GM21423 (cell line): Measurements from ENCODE around the gene GCK.

ENCODE experiments used
- ATAC-seq: cut with Tn5 transposase; IDR thresholded peaks from one replicate; pipeline ENCODE4 v1.9.1; 2021; ENCODE audit warnings: mild to moderate bottlenecking, moderate library complexity; ENCODE audit not compliant: unreplicated experiment

GCK gene

DNA sequence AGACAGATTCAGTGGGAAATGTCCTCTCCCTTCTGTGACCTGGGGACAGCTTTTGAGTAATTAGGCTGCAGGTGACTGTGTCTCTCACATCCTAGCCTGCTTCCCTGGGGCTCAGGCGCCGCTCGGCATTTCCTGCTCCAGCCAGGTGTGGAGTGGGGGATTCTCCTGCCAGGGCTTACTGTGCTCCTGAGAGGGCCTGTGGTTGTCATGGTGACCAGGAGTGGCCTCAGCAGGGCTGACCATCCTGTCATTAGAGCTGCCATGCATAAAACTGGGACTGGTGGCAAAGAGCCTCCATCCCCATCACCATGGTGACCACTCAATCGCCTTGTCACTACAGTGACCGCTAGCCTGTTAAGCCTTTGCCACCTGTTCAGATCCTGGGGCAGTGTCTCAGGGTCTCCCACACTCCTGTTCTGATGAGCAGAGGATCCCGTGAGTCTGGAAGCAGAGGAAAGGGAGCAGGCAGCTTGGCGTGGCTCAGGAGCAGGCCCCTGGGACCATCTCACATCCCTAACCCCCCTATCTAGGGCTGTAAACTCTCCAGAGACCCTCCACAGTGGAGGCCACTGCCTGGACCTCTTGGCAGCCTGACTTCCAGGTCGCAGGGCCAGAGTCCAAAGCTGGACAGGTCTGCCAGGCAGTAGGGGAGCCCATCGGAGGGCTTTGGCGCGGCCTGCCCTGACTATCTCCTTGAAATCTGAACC lies at the start of gene GCK:
Gene GCK (minus strand): TSS at position 154 of the 707 bp plus-strand sequence. CDS start 486 bp downstream, outside the sequence.
- ATAC-seq: no peak

DNA sequence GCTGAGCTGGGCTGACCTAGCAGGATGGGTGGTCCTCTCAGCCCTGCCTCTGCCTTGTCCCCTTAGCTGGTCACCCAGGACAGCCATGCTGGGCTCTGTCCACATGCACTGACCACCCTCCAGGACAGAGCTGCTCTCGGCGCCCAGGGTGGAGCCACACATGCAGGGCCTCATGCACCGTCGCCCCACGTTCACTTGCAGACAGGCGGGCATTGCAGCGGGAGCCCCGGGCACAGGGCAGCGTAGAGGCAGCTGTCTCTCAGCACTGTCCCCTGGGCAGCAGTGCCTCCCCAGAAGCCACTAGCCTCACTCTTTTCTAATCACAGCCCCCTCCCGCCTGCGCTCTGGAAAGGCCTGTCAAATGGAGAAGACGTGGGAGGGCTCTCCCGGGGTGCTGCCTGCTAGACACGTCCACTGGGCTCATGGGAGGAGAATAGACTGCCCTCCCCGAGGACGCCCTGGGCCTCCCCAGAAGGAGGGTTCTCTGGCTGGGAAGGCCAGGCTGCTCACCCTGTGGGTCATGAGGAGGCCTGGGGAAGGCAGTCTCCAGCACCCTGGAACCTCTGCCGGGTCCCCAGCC lies 49.0 kb upstream of the GCK start:
- no peak for ATAC-seq

DNA sequence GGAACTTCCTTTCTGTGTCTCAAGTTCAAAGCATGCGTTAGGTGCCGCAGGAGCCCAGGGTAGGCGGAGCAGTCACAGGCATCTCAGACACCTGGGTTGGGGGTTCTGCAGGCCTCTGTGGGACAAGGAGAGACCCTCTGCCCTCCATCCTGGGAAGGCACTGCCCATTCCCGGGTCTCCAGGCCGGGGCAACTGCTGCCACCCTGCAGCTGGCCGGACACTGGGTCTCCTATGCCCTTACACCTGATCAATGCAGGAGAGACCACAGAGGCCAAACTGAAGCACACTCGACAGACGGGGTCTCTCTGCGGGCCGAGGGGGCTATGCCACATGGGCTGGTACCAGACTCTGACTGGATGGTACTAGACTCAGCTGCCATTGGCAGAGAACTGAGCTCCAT lies 48.5 kb upstream of the GCK start:
- ATAC-seq: no peak

DNA sequence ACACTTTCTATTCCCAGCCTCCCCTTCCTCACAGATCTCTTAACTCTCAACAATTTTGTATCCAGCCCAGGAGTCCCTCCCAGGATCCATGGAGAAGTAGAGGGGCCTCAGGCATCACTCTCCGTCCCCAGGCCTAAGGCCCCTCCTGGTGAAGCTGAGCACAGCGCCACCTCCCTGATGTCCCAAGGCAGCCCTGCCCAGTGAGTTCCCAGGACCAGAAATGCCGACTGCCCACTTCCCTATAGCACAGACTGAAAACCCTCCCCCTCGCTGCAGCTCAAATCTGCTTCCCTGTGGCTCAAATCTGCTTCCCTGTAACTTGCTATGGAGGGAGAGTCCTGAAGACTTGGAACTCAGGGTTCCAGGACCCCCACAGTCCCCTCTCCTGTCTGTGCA lies 47.1 kb upstream of the GCK start:
- ATAC-seq: no peak

DNA sequence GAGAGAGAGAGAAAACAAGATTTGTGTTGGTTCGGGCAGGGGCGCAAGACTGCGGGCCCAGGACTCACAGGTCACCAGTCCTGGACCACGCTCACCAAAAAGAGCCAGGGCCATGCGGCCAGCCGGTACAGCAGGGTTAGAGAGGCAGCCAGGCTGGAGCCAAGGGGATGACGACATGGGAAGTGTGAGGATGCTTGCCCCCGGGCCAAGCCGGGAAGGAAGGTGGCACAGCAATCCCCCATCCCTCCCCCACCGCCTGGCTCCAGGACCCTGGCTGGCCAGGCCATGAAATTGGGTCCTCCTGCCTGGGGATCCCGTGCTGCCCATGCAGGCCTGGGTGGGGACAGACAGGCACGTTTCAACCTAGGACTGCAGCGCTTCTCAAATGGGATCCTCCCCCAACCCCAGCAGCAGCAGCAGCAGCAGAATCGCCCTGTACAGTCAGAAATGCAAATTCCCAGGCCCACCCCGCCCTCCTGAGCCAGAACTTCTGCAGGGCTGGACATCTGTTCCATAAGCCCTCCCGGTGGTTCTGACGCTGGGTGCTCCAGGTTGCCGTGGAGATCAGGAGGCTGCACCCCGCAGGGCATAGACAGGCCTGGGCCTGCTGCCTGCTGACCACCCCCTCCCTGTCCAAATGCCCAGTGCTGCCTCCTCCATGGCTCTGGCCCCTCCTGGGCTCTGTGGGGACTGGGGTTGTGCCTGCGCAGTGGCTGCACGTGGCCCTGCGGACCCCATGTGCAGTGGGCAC lies 46.5 kb upstream of the GCK start:
- ATAC-seq: no peak

DNA sequence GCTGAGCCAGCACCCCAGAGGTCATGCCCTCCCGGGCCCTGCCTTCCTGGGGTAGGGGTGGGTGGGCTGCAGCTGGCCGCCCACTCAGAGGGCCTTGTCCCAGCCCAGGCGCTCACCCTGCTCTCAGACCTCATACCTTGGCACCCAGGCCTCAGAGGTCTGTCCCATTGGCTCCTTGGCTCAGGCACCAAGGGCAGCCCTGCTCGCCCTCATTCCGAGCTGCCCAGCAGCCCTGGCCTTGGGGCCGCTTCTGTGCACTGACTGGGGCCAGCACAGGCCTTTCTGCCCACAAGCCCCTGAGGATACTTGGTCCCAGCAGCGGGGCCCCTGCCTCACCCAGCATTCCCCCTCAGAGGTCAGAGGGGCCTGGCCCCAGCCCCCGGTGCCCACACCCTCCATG lies 45.8 kb upstream of the GCK start:
- no peak for ATAC-seq

DNA sequence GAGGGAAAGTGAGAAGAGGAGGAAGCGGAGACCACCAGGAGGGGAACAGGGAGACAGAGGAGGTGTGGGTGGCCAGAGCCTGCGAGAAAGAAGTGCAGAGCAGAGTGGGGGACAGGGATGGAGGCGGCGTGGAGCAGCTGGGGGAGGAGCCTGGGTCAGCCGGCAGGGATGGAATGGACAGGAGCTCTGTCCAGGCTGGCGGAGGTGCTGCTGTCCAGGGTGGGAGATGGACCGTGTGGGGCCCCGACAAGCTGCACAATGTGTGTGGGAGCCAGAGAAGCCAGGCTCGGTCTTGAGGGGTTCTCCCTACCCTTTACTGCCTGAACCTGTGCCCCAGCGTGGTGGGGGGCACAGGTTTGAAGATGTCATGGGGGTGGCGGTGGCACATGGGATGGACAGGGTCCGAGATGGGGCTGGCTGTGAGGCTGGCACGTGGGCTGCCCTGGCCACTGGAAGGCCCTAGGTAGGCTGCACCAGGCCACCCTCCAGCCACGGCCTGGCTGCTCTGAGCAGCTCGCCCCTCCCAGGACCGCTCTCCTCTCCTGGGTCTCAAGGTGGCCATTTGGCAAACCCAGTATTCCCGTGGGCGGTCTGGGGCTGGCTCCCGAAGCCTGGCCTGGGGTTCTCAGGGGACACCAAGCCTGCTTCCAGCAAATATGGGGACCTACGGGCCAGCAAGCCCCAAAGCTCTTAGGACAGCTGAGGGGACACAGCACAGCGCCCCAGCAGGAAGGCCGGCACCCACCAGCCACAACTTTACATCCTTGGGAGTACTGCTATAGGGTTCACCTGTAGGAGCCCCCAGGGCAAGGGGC lies 43.9 kb upstream of the GCK start:
- ATAC-seq: no peak

DNA sequence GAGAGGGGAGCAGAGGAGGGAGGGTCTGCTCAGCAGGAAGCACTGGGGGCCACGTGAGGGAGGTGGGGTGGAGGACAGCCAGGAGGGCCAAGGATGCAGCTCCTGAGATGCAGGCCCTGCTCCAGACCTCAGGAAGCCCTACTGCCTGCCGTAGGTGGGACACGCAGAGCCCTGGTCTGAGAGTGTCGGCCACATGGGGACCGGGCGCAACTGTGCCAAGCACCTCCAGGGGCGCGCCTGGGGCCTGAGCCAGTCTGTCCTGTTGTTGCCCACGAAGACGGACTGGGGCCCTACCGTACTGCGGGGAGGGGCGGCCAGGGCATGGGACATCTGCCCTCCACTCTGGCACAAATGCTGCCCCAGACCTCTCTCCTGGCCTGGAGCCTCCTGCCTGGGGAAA lies 43.2 kb upstream of the GCK start:
- ATAC-seq: no peak

DNA sequence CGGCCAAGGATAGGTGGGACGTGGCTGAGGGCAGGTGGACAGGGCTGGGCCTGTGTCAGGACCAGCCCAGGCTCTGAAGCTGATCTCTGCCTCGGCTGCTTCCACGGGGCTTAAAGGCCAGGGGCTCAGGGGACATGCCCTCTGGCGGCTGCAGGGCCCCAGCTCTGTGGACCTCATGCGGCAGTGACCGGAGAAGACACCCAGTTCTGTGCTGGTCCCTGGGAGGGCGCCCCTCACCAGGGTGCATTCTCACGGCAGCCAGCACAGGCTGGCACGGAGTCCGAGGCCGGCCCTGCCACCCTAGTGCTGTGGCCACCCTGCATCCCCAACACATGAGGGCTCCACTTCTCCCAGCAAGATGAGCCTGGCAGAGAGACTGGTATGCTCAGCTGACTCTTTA lies 41.8 kb upstream of the GCK start:
- ATAC-seq: no peak

DNA sequence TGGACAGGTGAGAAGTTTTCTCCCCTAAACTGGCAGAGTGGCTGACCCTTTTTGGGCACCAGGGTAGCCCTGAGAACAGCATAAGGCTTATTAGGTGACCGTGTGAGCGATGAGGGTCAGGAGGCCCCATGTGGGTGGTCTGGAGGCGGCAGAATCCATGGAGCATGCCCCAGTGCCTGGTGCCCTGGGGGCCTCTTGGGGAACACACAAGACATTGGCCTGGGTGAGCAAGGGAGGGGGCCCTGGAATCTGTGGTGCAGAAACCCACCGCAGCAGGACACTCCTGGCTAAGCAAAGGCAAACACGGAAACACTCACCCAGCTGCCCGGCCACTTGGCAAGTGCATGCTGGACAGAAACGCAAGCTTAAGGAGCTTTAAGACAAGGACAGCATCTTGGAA lies 41.0 kb upstream of the GCK start:
- ATAC-seq: no peak

DNA sequence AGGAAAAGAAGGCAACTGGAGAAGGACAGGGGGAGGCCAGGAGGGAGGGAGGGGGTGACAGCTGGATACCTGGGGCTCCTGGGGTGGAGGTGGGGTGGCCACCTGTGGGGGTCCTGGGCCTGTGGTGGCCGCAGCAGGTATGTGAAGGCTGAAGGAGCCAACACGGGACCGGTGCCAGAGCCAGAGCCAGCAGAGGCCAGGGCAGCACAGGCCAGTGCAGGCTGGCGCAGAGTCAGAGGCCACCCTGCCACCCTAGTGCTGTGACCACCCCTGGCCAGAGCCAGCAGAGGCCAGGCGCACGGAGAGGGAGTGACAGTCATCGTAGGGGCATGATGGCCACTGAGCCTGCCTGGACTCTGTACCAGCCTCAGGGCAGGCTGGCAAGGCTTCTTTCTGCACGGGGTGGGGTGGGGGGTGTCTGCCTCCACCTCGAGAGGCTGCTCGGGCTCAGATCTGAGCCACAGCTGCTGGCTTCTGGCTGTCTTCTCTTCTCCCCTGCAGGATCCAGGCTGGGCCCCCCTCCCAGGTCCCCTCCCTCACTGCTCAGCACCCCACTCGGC lies 40.4 kb upstream of the GCK start:
- no peak for ATAC-seq

DNA sequence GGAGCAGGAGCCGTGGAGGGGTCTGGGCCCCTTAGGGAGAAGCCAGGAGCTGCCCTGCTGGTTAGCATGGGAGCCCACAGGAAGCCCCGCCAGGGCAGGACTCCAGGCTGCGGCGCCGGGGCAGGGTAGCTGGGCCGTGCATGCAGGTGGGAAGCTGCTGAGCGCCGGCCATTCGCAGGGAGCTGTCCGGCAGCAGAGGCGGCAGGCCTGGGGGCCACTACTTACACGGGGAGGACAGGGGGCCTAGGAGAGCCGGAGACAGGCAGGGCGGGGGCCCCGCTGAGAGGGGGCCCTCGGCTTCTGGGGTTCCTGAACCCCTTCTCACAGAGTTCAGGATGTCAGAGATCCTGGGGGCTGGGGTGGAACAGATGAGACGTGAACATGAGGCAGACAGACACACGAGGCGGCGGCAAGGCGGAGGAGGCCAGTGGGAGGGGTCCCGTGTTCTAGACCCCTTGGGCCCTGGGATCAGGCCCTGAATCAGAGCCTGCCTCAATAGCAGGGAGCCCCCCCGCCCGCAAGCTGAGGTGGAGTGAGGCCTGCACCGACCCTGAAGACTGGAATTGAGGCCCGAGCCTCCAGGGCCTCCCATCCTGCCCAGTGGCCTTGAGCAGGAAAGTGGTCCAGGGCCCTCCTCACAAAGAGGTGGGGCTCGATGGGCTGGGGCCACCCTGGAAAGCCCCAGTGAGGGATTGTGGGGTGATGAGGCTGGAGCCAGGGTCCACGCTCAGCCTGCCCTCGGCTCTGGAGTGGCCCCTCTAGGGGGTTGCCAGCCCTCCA lies 39.5 kb upstream of the GCK start:
- ATAC-seq: no peak

DNA sequence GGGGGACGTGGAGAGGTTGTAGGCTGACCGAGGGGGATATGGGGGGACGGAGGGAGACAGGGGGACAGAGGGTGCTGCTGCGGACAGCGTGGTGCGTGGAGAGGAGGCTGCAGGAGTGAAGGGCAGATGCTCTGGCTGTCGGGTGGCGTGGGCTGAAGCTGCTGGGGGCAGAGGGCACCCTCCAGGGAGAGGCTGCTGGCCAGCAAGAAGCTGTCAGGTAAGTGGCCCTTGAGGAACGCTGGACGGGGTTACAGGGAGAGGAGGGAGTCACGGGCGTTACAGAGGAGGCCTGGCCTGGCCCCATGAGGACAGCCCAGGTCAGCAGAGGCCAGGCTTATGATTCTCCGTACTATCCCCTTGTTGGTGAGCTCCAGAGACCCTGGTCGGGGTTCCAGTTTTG lies 38.7 kb upstream of the GCK start:
- no peak for ATAC-seq

DNA sequence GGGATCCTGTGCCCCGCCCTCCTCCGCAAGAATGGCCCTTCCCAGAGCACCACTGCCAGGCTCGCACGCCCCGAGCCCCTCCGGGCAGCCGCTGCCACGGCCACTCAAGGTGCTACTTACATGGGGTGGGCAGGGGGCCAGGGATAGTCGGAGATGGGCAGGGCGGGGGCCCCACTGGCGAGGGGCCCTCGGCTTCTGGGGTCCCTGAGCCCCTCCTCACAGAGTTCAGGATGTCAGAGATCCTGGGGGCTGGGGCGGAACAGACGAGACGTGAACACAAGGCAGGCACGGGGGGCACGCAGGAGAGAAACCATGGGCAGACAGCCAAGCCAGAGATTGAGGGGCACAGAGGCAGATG lies 37.1 kb upstream of the GCK start:
- ATAC-seq: no peak

DNA sequence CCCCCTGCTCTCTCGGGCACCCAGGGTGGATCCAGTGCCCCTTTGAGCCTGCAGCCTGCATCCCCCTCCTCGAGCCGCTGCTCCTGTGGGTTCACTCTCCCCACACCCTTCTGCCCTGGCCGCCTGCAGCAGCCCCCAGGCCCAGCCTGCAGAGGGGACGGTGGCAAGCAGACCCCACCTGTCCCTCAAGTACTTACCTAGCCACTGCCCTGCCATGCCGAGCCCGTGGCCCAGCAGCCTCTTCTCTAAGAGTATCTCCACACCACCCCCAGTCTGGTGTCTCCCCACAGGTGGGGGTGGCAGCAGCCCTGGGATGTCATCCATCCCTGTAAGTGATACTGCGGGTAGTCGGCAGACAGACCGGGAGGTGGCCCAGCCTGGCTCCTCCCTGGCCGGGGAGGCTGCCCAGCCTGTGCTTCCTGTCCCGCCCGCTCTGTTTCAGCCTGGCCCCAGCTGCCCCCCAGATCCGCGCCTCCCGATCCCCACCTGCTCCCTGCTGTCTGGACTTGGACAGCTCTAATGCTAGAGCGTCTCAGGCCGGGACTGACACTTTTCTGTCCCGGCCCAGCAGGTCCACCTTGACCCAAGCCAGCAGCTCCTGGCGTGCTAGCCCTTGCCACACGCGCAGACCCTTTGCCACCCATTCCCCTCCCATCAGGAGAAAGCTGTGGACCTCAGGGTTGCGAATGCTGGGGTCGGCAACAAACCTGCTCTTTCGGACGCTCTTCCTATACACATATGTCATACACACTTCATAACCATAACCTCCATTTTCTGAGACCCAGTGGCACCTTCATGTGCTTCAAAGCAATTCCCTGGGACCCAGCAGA lies 36.5 kb upstream of the GCK start:
- no peak for ATAC-seq

DNA sequence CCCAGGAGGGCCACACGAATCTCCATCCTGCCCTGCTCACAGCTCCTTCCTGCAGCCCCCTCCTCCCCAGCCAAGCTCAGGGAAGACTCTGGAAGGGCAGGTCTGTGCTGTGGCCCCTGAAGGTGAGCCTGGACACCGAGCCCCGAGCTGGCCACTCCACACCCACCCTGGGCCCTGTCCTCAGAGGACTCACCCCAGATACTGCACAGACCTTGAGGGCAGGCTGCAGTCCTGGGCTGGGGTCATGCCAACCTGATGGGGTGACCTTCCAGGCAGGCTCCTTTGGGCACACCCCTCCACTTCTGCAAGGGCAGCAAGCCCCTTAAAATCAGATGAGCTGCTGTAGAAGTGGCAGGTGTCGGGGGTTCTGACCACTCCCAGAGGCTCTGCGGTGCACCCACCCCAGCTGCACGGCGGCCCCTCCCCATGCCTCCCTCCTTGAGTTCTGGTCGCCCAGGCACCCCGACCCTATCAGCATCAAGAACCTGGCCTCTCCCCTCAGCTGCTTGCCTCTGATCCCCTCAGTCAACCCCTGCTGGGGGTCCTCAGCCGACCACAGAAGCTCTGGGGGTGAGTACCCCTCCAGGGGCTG lies 35.8 kb upstream of the GCK start:
- no peak for ATAC-seq

DNA sequence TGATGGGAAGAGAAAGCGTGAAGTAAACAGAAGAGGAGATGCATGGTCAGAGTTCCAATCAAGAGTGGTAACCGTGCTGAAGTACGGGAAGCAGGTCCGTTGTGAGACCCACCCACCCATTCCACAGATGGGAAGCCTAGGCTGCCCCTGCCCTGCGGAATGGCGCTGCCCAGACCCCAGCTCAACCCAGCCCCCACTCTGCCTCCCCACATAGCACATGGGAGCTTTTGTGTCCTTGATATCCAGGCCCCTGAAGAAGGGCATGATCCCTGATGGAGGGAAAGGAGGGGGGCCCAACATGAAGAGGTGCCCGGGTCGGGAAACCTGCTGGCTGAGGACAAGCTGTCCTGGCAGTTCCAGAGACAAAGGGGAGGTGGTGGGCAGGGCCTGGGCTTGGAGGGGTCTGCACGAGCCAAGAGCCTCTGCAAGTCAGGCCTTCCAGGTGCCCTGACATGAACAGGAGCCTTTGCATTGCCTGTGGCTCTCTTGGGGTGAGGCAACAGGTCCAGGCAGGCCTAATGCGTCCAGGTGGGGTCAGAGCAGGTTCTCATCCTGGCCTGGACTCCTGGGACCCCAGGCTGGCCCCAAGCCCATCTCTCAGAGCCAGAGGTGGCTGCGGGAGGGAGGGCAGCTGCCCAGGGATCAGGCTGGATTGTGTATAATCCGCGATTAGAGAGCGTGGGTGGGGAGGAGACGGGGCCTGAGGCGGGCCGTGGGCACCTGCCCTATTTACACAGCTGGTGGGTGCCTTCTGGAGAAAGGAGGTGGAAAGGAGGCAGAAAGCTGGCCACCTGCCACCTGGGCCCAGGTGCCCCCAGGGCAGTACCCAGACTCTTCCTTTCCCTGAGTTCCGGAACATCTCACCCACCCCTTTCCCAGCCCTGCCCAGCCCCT lies 35.1 kb upstream of the GCK start:
- ATAC-seq: no peak
